ACC112 (cell line): ENCODE data around the gene SLC38A10.

Experiments
- H2AFZ ChIP-seq: fragments of 200-600 bp; sonication (generic); one replicate; pipeline ENCODE4 v1.6.0; 2017; ENCODE audit warnings: antibody characterized with exemption, low read length; ENCODE audit not compliant: unreplicated experiment
- H3K27ac ChIP-seq: fragments of 200-600 bp; sonication (generic); 2 replicates; pipeline ENCODE4 v1.5.1; 2014; ENCODE audit warnings: low read depth, mild to moderate bottlenecking, antibody characterized with exemption, low read length, moderate library complexity
- H3K27me3 ChIP-seq: fragments of 200-600 bp; sonication (generic); 2 replicates; pipeline ENCODE4 v1.6.1; 2014; ENCODE audit warnings: mild to moderate bottlenecking, antibody characterized with exemption, low read length, moderate library complexity, mixed read lengths; ENCODE audit not compliant: insufficient read depth
- H3K36me3 ChIP-seq: fragments of 200-600 bp; sonication (generic); 2 replicates; pipeline ENCODE4 v1.6.1; 2016; ENCODE audit warnings: mild to moderate bottlenecking, antibody characterized with exemption, low read length, moderate library complexity, mixed read lengths; ENCODE audit not compliant: insufficient read depth
- H3K4me1 ChIP-seq: fragments of 200-600 bp; sonication (generic); one replicate; pipeline ENCODE4 v1.6.1; 2016; ENCODE audit warnings: low read length, mixed read lengths; ENCODE audit not compliant: insufficient read depth, unreplicated experiment, control insufficient read depth
- H3K4me3 ChIP-seq: fragments of 200-600 bp; sonication (generic); 2 replicates; pipeline ENCODE4 v1.5.1; 2014; ENCODE audit warnings: mild to moderate bottlenecking, low read depth, low read length
- H3K79me2 ChIP-seq: fragments of 200-600 bp; sonication (generic); one replicate; pipeline ENCODE4 v1.6.0; 2016; ENCODE audit warnings: low read length; ENCODE audit not compliant: control insufficient read depth, unreplicated experiment, insufficient read depth

The SLC38A10 gene

DNA sequence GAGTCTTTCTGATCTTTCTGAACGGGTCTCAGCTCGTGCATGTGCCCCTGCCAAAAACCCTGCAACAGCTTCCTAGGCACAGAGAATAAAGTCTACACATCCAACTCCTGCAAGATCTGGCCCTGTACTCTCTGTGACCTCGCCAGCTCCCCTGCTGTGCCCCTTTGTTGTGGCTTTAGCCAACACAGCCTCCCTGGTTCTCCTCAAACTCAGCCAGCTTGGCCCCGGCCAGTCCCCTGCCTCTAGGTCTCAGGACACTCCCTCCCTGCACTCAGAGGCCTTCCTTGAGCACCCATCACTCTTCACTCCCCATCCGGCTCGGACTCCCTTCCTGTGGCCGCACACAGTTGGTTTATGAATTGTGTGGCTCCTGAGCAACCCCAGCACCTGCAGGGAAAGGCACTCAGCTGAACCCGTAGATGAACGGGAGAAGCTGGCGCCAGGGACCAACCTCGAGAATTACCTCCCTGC, 73.7 kb downstream of the SLC38A10 start:
- peaks cover 8% of the 10 kb centered on the region for H3K4me1 ChIP-seq
- no peaks in the 10 kb centered on the region for H3K36me3 ChIP-seq
- H2AFZ ChIP-seq, result no peak overlapping the region
- peaks cover 5% of the 10 kb centered on the region for H3K79me2 ChIP-seq
- no peaks in the 10 kb centered on the region for H3K27me3 ChIP-seq
- peak overlapping the region; percentile 94; the same call in 1 of the 2 replicates for H3K4me3 ChIP-seq
- H3K27ac ChIP-seq, result no peak overlapping the region

DNA sequence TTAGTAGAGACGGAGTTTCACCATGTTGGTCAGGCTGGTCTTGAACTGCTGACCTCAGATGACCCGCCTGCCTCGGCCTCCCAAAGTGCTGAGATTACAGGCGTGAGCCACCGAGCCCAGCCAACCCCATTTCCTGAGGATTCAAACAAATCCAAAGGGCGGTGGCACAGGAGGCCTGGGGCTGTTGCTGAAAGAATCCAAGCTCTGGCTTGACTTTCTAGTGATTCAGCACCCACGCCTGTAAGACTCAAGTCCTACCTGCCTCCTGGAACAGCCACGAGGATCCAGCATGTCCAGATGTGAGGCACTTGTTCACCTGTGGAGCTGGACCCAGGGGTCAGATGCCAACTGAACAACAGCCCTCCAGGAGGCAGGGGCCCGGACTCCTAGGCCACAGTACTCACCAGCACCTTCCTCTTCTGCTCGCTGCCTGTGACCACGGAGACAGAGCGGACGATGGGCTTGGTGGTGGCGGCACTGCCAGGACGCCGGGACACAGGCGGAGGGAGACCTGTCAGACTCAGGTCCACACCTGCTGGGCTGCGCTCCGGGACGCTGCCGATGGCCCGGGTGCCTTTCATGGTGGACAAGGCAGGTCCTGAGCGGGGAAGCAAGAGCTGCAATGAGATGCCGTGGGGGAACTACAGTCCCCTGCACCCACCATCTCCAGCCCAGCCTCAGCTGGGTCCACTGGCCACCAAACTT, 75.5 kb downstream of the SLC38A10 start:
- H3K27me3 ChIP-seq, result no peaks in the 10 kb centered on the region
- H3K36me3 ChIP-seq, result no peaks in the 10 kb centered on the region
- H3K4me1 ChIP-seq, result peaks cover 8% of the 10 kb centered on the region
- peaks cover 5% of the 10 kb centered on the region for H3K79me2 ChIP-seq
- no peak overlapping the region for H3K27ac ChIP-seq
- H2AFZ ChIP-seq, result no peak overlapping the region
- no peak overlapping the region for H3K4me3 ChIP-seq

DNA sequence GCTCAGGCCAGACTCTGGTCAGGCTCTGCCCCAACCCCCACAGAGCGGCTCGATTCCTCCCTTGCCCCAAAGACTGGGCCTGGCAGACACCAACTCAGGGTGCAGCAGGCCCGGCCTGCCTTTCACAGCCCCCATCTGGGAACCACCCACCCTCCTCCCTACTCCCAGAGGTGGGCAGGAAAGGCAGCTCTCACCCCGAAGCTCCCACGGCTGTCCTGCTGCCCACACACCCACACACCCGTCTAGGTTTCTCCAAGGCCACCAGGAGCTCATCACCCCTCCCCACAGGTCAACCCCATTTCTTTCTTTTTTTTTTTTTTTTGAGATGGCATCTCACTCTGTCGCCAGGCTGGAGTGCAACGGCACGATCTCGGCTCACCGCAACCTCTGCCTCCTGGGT, 76.1 kb downstream of the SLC38A10 start:
- Histone ChIP-seq H3K27me3 (no peaks in the 10 kb centered on the region), H3K4me3 (no peak overlapping the region), H3K36me3 (no peaks in the 10 kb centered on the region), H3K79me2 (peaks cover 5% of the 10 kb centered on the region), H2AFZ (no peak overlapping the region), H3K27ac (no peak overlapping the region), H3K4me1 (peaks cover 8% of the 10 kb centered on the region)

DNA sequence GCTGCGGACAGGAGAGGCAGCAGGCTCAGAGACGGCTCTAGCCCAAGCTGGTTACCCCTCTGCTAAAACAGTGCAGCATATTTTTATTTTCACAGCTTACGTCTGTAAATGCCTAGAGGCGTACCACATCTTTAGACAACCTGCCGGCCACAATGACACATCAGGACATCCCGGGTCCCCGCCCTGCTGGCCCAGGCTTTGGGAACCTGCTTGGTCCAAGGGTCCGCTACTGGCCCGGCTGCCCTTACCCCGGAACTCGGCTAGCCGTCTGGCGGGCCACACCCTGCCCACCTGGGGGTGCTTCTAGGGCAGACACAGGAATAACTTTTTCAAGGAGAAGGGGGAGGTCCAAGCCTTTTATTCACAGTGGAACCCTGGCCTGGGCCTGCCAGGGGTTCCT, 76.6 kb downstream of the SLC38A10 start:
- Histone ChIP-seq H3K4me3 (no peak overlapping the region), H2AFZ (no peak overlapping the region), H3K4me1 (peaks cover 5% of the 10 kb centered on the region), H3K36me3 (no peaks in the 10 kb centered on the region), H3K27ac (no peak overlapping the region), H3K27me3 (no peaks in the 10 kb centered on the region), H3K79me2 (peaks cover 5% of the 10 kb centered on the region)

DNA sequence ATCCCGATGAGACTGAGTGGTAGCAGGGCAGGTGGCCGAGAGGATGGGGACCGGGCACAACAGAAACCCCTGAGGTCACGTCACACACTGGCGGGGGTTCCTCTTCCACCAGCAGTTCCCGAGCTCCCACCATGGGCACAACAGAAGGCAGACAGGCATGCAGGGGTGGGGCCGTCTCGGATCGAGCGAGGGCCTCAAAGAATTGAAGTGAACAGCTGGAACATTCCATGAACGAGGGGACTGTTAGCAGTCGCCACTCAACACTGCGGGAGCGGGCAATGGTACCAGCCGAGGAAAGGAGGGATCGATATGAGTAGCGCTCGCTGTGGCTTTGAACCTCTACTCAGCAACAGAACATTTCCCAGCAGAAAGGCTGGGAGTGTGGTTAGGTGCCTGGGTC, 77.6 kb downstream of the SLC38A10 start:
- H3K27ac ChIP-seq, result no peak overlapping the region
- H3K79me2 ChIP-seq, result peaks cover 5% of the 10 kb centered on the region
- H3K4me1 ChIP-seq, result peaks cover 5% of the 10 kb centered on the region
- H2AFZ ChIP-seq, result no peak overlapping the region
- H3K36me3 ChIP-seq, result no peaks in the 10 kb centered on the region
- H3K27me3 ChIP-seq, result no peaks in the 10 kb centered on the region
- H3K4me3 ChIP-seq, result no peak overlapping the region

DNA sequence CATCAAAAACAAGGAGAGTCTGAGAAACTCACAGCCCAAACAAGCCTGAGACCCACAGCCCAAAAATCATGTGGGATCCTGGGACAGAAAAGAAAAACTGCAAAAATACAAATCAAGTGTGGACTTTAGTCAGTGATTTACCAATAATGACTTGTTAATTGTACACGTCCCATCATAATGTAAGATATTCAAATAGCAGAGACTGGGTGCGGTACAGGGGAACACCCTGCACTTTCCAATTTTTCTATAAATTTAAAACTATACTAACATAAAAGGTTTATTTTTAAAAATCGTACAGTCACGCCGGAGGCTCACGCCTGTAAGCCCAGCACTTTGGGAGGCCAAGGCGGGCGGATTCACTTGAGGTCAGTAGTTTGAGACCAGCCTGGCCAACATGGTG, 81.1 kb downstream of the SLC38A10 start:
- H3K4me3 ChIP-seq, result no peak overlapping the region
- H3K27me3 ChIP-seq, result no peaks in the 10 kb centered on the region
- no peaks in the 10 kb centered on the region for H3K4me1 ChIP-seq
- H3K36me3 ChIP-seq, result no peaks in the 10 kb centered on the region
- H3K27ac ChIP-seq, result no peak overlapping the region
- no peak overlapping the region for H2AFZ ChIP-seq
- no peaks in the 10 kb centered on the region for H3K79me2 ChIP-seq

DNA sequence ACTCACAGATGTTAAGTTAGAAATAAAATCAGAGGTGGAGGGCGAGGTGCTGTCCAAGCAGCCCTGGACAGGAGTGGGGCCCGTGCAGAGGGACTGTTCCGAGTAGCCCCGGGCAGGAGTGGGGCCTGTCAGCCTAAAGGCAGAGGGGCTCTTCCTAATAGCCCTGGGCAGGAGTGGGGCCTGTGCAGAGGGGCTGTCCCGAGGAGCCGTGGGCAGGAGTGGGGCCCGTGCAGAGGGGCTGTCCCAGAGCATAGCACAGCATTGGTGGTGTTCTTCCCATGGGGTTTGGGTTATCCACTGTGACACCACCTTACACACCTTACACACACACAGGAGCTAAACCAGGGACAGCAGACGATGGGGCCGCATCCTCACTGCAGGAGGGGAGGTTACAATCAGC, 82.7 kb downstream of the SLC38A10 start:
- Histone ChIP-seq H3K4me1 (no peaks in the 10 kb centered on the region), H3K36me3 (no peaks in the 10 kb centered on the region), H3K27me3 (no peaks in the 10 kb centered on the region), H3K27ac (no peak overlapping the region), H2AFZ (no peak overlapping the region), H3K4me3 (no peak overlapping the region), H3K79me2 (no peaks in the 10 kb centered on the region)

DNA sequence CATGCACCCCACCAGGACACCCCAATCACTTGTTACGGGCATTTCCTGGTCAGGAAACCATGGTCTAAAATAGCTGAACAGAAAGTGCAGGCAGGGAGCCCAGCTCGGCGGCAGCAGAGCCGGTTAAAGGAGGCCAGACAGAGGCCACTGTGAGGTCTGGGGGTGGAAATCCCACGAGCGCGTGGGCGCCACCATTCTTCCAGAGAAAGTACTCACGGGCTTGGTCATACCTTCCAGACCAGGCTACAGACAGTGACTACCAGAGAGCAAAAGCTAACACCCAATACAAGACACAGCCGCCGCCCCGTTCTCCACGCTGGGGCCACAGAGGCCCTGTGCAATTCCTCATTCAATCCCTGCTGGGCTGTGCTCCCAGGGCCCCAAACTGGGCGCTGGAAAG, 84.2 kb downstream of the SLC38A10 start:
- Histone ChIP-seq H3K27me3 (no peaks in the 10 kb centered on the region), H3K79me2 (no peaks in the 10 kb centered on the region), H2AFZ (no peak overlapping the region), H3K36me3 (no peaks in the 10 kb centered on the region), H3K4me1 (no peaks in the 10 kb centered on the region), H3K4me3 (no peak overlapping the region), H3K27ac (no peak overlapping the region)

DNA sequence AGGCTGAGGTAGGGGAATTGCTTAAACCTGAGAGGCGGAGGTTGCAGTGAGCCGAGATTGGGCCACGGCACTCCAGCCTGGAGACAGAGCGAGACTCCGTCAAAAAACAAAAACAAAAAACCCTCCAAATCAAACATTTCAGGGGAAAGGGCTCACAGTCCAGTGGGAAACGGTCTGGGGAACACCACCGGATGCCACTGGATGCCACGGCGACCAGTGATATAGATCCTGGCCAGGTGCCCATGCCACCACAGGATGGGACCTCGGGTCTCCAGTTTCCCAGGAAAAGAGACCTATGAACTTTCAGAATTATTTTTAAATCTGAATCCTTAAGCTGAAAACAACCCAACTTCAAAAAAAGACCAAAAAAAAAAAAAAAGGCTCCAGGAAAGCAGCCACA, 84.6 kb downstream of the SLC38A10 start:
- no peak overlapping the region for H2AFZ ChIP-seq
- no peaks in the 10 kb centered on the region for H3K36me3 ChIP-seq
- no peaks in the 10 kb centered on the region for H3K4me1 ChIP-seq
- no peak overlapping the region for H3K4me3 ChIP-seq
- no peaks in the 10 kb centered on the region for H3K79me2 ChIP-seq
- no peaks in the 10 kb centered on the region for H3K27me3 ChIP-seq
- no peak overlapping the region for H3K27ac ChIP-seq

DNA sequence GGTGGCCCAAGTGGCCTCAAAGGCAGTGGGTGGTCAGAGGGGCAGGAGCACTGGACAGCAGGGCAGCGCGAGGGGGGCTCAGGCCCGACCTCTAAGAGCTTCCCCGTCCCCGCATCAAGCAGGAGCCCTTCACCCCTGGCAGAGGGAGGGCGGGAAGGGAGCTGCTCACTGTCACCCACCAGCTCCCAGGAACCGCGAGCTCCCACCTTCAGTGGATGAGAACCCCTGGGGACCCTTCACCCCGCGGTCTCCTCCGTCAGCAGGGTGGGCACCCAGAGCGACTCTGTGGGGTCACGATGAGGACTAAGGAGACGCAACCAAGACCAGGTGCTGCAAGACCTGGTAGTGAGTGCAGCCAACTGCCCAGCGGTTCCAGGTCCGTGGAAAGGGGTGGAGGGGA, 86.0 kb downstream of the SLC38A10 start:
- no peak overlapping the region for H2AFZ ChIP-seq
- H3K79me2 ChIP-seq, result no peaks in the 10 kb centered on the region
- no peaks in the 10 kb centered on the region for H3K36me3 ChIP-seq
- no peaks in the 10 kb centered on the region for H3K4me1 ChIP-seq
- no peak overlapping the region for H3K27ac ChIP-seq
- H3K4me3 ChIP-seq, result no peak overlapping the region
- H3K27me3 ChIP-seq, result no peaks in the 10 kb centered on the region

DNA sequence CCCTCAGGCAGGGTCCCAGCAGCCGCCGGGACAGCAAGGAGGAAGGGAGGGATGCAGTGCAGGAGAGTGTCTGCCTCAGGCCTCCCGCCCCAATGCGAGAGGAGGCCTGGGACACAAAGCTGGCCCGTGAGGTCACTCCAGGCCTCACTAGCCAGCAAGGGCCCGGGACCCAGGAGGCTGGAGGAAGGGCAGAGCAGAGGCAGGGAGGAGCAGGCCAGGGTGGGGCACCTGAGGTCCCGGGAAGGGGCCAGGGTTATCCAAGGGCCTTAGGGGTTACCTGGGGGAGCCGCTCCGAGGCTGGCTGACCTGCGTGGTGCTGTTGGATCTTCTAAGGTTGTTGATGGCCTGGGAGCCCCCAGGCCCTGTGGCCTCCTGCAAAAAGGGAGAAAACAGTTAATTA, 86.5 kb downstream of the SLC38A10 start:
- no peaks in the 10 kb centered on the region for H3K79me2 ChIP-seq
- no peaks in the 10 kb centered on the region for H3K4me1 ChIP-seq
- H3K36me3 ChIP-seq, result no peaks in the 10 kb centered on the region
- H3K27me3 ChIP-seq, result no peaks in the 10 kb centered on the region
- H3K27ac ChIP-seq, result no peak overlapping the region
- H3K4me3 ChIP-seq, result no peak overlapping the region
- H2AFZ ChIP-seq, result no peak overlapping the region
